K562 treated with DMSO at 1 percent for 12 hours (cell line): ENCODE data around the gene PYY. TPM values are rescaled to one million over a fixed set of nuclear protein-coding genes. Genes with fewer than 3 reads are reported as not detected.

ENCODE experiments used
- total RNA-seq: library from RNA; unstranded; fragments of 300-600 nt; gene quantifications from 2 replicates; pipeline ENCODE4 v1.2.3, GENCODE V29; 2022; ENCODE audit not compliant: insufficient read depth

The PYY gene
- not detected in 2 replicates for total RNA-seq

DNA sequence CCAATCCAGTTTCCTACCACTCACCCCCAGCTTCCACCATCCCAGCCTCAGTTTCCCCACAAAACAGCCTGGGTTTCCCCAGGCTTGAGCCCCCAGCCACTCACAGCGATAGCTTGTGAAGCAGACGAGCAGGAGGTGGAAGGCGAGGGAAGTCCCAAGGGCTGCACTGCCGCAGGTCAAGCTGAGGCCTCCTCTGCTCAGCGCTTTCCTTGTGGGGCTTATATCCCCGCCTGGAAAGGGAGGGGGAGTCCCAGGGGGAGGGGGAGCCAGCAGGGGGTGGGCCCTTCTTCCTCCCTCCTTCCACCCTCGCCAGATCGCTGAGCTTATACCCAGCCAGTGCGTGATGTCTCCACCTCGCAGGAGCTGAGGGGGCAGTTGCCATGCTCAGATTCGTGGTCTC is at the start of gene PYY:
Gene PYY (minus strand): TSS at position 195 of the 400 bp plus-strand sequence. CDS start 457 bp downstream, outside the sequence.

GRCh38 chr17:43942051-43942685 is 11.6 kb downstream of the PYY start, which contains the start of gene PPY:
TSS of gene PPY (minus strand) at chr17:43942476. CDS start at chr17:43941654, 822 bp downstream.

DNA sequence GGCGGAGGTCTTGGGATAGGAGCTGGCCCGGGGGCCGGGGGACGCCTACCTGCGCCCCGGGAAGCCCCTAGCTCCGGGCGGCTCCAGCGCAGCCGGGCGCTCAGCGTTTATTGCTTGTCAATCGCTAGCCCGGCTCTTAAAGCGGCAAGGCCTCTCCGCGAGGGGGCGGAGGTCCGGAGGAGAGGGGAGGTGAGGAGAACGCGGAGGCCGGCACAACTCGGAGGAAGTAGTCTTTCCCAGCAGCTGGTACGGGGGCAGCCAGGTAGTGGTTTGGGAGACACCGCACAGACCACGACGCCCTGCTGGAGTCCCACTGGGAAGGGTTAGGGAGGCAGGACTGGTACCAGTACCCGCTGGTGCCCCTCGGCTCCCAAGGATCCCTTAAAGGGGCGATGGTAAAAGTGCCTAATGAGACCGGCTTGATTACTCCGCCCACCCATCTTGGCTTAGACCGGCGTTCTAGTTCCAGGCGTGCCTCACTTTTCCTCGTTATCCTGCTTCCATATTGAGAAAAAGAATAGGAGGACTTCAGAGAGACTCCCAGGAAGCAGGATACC is 46.2 kb downstream of the PYY start, which contains the start of gene MPP2:
Gene MPP2 (minus strand): TSS at position 112 of the 557 bp plus-strand sequence. CDS start 3,076 bp downstream, outside the sequence.

Other genes with a start within 250 kb of the PYY start
- gene SOST, start 195.1 kb downstream of the PYY start, total RNA-seq: not detected in 2 replicates
- gene DUSP3, start 175.0 kb downstream of the PYY start, total RNA-seq: 12.8 and 35.0 TPM in 2 replicates
- not detected in 2 replicates for gene CFAP97D1, start 173.5 kb downstream of the PYY start, total RNA-seq
- 0.50 and 13.7 TPM in 2 replicates for gene MPP3, start 120.8 kb downstream of the PYY start, total RNA-seq
- not detected in 2 replicates for gene CD300LG, start 106.8 kb downstream of the PYY start, total RNA-seq
- 0.39 TPM in 1 of 2 replicates, not detected in the other for gene MPP2, start 46.4 kb downstream of the PYY start, total RNA-seq
- not detected in 2 replicates for gene PPY, start 11.5 kb downstream of the PYY start, total RNA-seq
- 0.28 TPM in 1 of 2 replicates, not detected in the other for gene NAGS, start 50.7 kb upstream of the PYY start, total RNA-seq
- 42.6 and 55.7 TPM in 2 replicates for gene TMEM101, start 61.0 kb upstream of the PYY start, total RNA-seq
- 27.6 and 41.9 TPM in 2 replicates for gene LSM12, start 112.7 kb upstream of the PYY start, total RNA-seq
- 40.2 and 50.4 TPM in 2 replicates for gene G6PC3, start 116.8 kb upstream of the PYY start, total RNA-seq
- 31.7 and 48.2 TPM in 2 replicates for gene HDAC5, start 169.7 kb upstream of the PYY start, total RNA-seq
- 8.5 and 15.5 TPM in 2 replicates for gene HROB, start 188.0 kb upstream of the PYY start, total RNA-seq
- 2.2 TPM in 1 of 2 replicates, not detected in the other for gene ASB16, start 216.8 kb upstream of the PYY start, total RNA-seq
- 20.7 and 32.2 TPM in 2 replicates for gene TMUB2, start 233.0 kb upstream of the PYY start, total RNA-seq
- 36.9 and 58.7 TPM in 2 replicates for gene ATXN7L3, start 245.9 kb upstream of the PYY start, total RNA-seq